HEK293 (cell line): ENCODE results near the gene NTF4.

ENCODE experiments used
- CTCF ChIA-PET: fragments of 350-600 bp; formaldehyde crosslinking; extraction: SDS; loops from one replicate; lab custom pipeline; 2021; ENCODE audit warnings: antibody characterized with exemption; lab: Yijun Ruan, JAX
- POLR2A ChIA-PET: fragments of 300-600 bp; formaldehyde crosslinking; extraction: SDS; loops from one replicate; lab custom pipeline; 2020; ENCODE audit warnings: antibody characterized with exemption, inconsistent platforms; lab: Yijun Ruan, JAX
- H3K27ac ChIP-seq: fragments of 200-500 bp; sonication (Bioruptor generic); 2 replicates; pipeline ENCODE4 v1.5.1; 2014; ENCODE audit warnings: low read depth, low read length, control low read depth, inconsistent platforms; ENCODE audit errors: extremely low read depth
- H3K36me3 ChIP-seq, 2 experiments: fragments of 200-500 bp in 1 of 2; sonication (Bioruptor generic) in 1 of 2; 1 replicate in 1 of 2; 2 replicates in 1 of 2; pipeline ENCODE4 v1.5.1; 2014 to 2017; ENCODE audit warnings: inconsistent platforms in 2 of 2, low read length in 2 of 2; ENCODE audit not compliant: control insufficient read depth in 2 of 2, insufficient read depth in 1 of 2
- H3K4me1 ChIP-seq: fragments of 200-500 bp; sonication (Bioruptor generic); 2 replicates; pipeline ENCODE4 v1.5.1; 2014; ENCODE audit warnings: mild to moderate bottlenecking, low read length, inconsistent platforms; ENCODE audit not compliant: control insufficient read depth, insufficient read depth
- H3K4me3 ChIP-seq: 2 replicates; pipeline ENCODE4 v1.5.1; 2011; ENCODE audit warnings: low read depth, mild to moderate bottlenecking, control low read depth, low read length, moderate library complexity
- H3K9me3 ChIP-seq: fragments of 200-500 bp; sonication (Bioruptor generic); 2 replicates; pipeline ENCODE4 v1.5.1; 2014; ENCODE audit warnings: low read depth, low read length, inconsistent platforms; ENCODE audit not compliant: control insufficient read depth, insufficient read depth
- PRDM1 ChIP-seq: fragments of 450-650 bp; formaldehyde crosslinking; IDR thresholded peaks from 2 replicates; pipeline ENCODE4; 2016; ENCODE audit warnings: missing biosample characterization, missing genetic modification characterization
- YY2 ChIP-seq: fragments of 450-650 bp; formaldehyde crosslinking; IDR thresholded peaks from 2 replicates; pipeline ENCODE4 v1.5.1; 2016; ENCODE audit warnings: missing biosample characterization, missing genetic modification characterization
- ZBTB49 ChIP-seq: fragments of 450-650 bp; formaldehyde crosslinking; IDR thresholded peaks from 2 replicates; pipeline ENCODE4 v1.5.1; 2016; ENCODE audit warnings: missing biosample characterization, missing genetic modification characterization, low read depth
- ZNF140 ChIP-seq: fragments of 450-650 bp; formaldehyde crosslinking; IDR thresholded peaks from 2 replicates; pipeline ENCODE4 v1.5.1; 2016; ENCODE audit warnings: missing biosample characterization, missing genetic modification characterization
- ZNF146 ChIP-seq: fragments of 450-650 bp; formaldehyde crosslinking; IDR thresholded peaks from 2 replicates; pipeline ENCODE4 v1.5.1; 2016; ENCODE audit warnings: missing biosample characterization, missing genetic modification characterization
- ZNF2 ChIP-seq: fragments of 450-650 bp; formaldehyde crosslinking; IDR thresholded peaks from 2 replicates; pipeline ENCODE4 v1.5.1; 2016; ENCODE audit warnings: missing biosample characterization, missing genetic modification characterization
- ZNF221 ChIP-seq: fragments of 450-650 bp; formaldehyde crosslinking; IDR thresholded peaks from 2 replicates; pipeline ENCODE4 v1.5.1; 2017; ENCODE audit warnings: missing biosample characterization, missing genetic modification characterization, borderline replicate concordance
- ZNF324 ChIP-seq: fragments of 450-650 bp; formaldehyde crosslinking; IDR thresholded peaks from 2 replicates; pipeline ENCODE4 v1.5.1; 2016; ENCODE audit warnings: missing biosample characterization, missing genetic modification characterization
- ZNF341 ChIP-seq: fragments of 450-650 bp; formaldehyde crosslinking; IDR thresholded peaks from 2 replicates; pipeline ENCODE4; 2016; ENCODE audit warnings: low read depth, missing biosample characterization, missing genetic modification characterization
- ZNF394 ChIP-seq: fragments of 450-650 bp; formaldehyde crosslinking; IDR thresholded peaks from 2 replicates; pipeline ENCODE4 v1.5.1; 2016; ENCODE audit warnings: missing biosample characterization, missing genetic modification characterization, mild to moderate bottlenecking, moderate library complexity, borderline replicate concordance
- ZNF416 ChIP-seq: fragments of 450-650 bp; formaldehyde crosslinking; IDR thresholded peaks from 2 replicates; pipeline ENCODE4 v1.5.1; 2016; ENCODE audit warnings: missing biosample characterization, missing genetic modification characterization
- ZNF514 ChIP-seq: fragments of 450-650 bp; formaldehyde crosslinking; IDR thresholded peaks from 2 replicates; pipeline ENCODE4 v1.5.1; 2016; ENCODE audit warnings: missing biosample characterization, missing genetic modification characterization
- ZNF544 ChIP-seq: fragments of 450-650 bp; formaldehyde crosslinking; IDR thresholded peaks from 2 replicates; pipeline ENCODE4 v1.5.0; 2017; ENCODE audit warnings: missing biosample characterization, missing genetic modification characterization
- ZNF548 ChIP-seq: fragments of 450-650 bp; formaldehyde crosslinking; IDR thresholded peaks from 2 replicates; pipeline ENCODE4 v1.5.1; 2016; ENCODE audit warnings: missing biosample characterization, missing genetic modification characterization
- ZNF664 ChIP-seq: fragments of 450-650 bp; formaldehyde crosslinking; IDR thresholded peaks from 2 replicates; pipeline ENCODE4 v1.5.1; 2016; ENCODE audit warnings: missing biosample characterization, missing genetic modification characterization
- ZSCAN16 ChIP-seq: fragments of 450-650 bp; formaldehyde crosslinking; IDR thresholded peaks from 2 replicates; pipeline ENCODE4 v1.5.1; 2016; ENCODE audit warnings: missing biosample characterization, missing genetic modification characterization
- ZSCAN23 ChIP-seq: fragments of 450-650 bp; formaldehyde crosslinking; IDR thresholded peaks from 2 replicates; pipeline ENCODE4 v1.5.1; 2016; ENCODE audit warnings: missing biosample characterization, missing genetic modification characterization
- ZSCAN30 ChIP-seq: fragments of 450-650 bp; IDR thresholded peaks from 2 replicates; pipeline ENCODE4 v1.5.1; 2018; ENCODE audit warnings: missing biosample characterization, mild to moderate bottlenecking, missing genetic modification characterization, moderate library complexity
- ZSCAN4 ChIP-seq: fragments of 450-650 bp; formaldehyde crosslinking; IDR thresholded peaks from 2 replicates; pipeline ENCODE4 v1.5.1; 2017; ENCODE audit warnings: missing biosample characterization, missing genetic modification characterization
- TF ChIP-seq, protein P1 (sequence below): fragments of 450-650 bp; formaldehyde crosslinking; IDR thresholded peaks from 2 replicates; pipeline ENCODE4 v1.5.1; 2017; ENCODE audit warnings: missing biosample characterization, missing genetic modification characterization
- TF ChIP-seq, protein P2 (sequence below): fragments of 450-650 bp; formaldehyde crosslinking; IDR thresholded peaks from 2 replicates; pipeline ENCODE4 v1.5.1; 2016; ENCODE audit warnings: missing biosample characterization, missing genetic modification characterization
- TF ChIP-seq, protein P3 (sequence below): fragments of 450-650 bp; formaldehyde crosslinking; IDR thresholded peaks from 2 replicates; pipeline ENCODE4 v1.5.1; 2016; ENCODE audit warnings: missing biosample characterization, missing genetic modification characterization

Gene NTF4

GRCh38 chr19:49084206-49085019 lies 19.8 kb upstream of the NTF4 start (continued):
- TF ChIP-seq ZSCAN23 (tag by site-specific recombination) (no peak), ZSCAN16 (no peak), ZSCAN4 (tag by site-specific recombination) (peak; percentile 27; the same call in 1 of the 2 replicates), ZSCAN30 (tag by site-specific recombination) (peak; percentile 59; the same call in 1 of the 2 replicates), ZBTB49 (tag by site-specific recombination) (no peak), ZNF324 (tag by site-specific recombination) (0 out of 2 replicates have a peak, but pooled peaks have one; percentile 18), ZNF146 (tag by site-specific recombination) (no peak), ZNF514 (tag by site-specific recombination) (no peak), ZNF664 (tag by site-specific recombination) (peak; percentile 72; the same call in 1 of the 2 replicates), ZNF2 (tag by site-specific recombination) (peak; percentile 12; the same call in 1 of the 2 replicates)
- TF ChIP-seq, protein P1, sequence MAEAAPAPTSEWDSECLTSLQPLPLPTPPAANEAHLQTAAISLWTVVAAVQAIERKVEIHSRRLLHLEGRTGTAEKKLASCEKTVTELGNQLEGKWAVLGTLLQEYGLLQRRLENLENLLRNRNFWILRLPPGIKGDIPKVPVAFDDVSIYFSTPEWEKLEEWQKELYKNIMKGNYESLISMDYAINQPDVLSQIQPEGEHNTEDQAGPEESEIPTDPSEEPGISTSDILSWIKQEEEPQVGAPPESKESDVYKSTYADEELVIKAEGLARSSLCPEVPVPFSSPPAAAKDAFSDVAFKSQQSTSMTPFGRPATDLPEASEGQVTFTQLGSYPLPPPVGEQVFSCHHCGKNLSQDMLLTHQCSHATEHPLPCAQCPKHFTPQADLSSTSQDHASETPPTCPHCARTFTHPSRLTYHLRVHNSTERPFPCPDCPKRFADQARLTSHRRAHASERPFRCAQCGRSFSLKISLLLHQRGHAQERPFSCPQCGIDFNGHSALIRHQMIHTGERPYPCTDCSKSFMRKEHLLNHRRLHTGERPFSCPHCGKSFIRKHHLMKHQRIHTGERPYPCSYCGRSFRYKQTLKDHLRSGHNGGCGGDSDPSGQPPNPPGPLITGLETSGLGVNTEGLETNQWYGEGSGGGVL (tag by site-specific recombination) = no peak
- TF ChIP-seq, all 188 proteins: peak for 7

DNA sequence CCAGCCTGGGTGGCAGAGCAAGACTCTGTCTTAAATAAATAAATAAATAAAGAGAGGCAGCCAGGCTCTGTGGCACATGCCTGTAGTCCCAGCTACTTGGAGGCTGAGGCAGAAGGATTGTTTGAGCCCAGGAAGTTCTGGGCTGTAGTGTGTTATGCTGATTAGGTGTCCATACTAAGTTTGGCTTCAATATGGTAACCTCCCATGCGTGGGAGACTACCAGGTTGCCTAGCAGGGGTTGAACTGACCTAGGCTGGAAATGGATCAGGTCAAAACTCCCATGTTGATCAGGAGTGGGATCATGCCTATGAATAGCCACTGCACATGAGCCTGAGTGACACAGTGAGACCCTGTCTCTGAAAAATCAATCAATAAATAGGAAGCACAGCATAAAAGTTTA lies 16.7 kb upstream of the NTF4 start:
- Histone ChIP-seq H3K9me3 (no peaks in the 10 kb centered on the region), H3K36me3 (peaks cover 0 to 4% of the 10 kb centered on the region in 2 experiments; a peak in 2 of 3 replicates), H3K4me3 (no peak overlapping the region), H3K27ac (no peak overlapping the region), H3K4me1 (peaks cover 3% of the 10 kb centered on the region; the same call in 1 of the 2 replicates)
- ChIA-PET CTCF (interaction anchor here (0.6 to 2.2 kb wide), 6 partner anchors 7 to 144 kb away, joined by 3 to 10 read pairs (median 4); no protein-coding TSS in a partner anchor), POLR2A (no interaction called here)
- TF ChIP-seq ZNF140 (tag by site-specific recombination) (no peak), ZNF416 (no peak), ZNF548 (tag by site-specific recombination) (no peak), ZNF341 (tag by site-specific recombination) (no peak), YY2 (no peak), ZNF221 (no peak), ZNF544 (tag by site-specific recombination) (no peak), ZSCAN30 (tag by site-specific recombination) (no peak), ZNF394 (no peak), PRDM1 (tag by site-specific recombination) (no peak)
- TF ChIP-seq, protein P2, sequence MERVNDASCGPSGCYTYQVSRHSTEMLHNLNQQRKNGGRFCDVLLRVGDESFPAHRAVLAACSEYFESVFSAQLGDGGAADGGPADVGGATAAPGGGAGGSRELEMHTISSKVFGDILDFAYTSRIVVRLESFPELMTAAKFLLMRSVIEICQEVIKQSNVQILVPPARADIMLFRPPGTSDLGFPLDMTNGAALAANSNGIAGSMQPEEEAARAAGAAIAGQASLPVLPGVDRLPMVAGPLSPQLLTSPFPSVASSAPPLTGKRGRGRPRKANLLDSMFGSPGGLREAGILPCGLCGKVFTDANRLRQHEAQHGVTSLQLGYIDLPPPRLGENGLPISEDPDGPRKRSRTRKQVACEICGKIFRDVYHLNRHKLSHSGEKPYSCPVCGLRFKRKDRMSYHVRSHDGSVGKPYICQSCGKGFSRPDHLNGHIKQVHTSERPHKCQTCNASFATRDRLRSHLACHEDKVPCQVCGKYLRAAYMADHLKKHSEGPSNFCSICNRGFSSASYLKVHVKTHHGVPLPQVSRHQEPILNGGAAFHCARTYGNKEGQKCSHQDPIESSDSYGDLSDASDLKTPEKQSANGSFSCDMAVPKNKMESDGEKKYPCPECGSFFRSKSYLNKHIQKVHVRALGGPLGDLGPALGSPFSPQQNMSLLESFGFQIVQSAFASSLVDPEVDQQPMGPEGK (tag by site-specific recombination) = no peak
- TF ChIP-seq, protein P3, sequence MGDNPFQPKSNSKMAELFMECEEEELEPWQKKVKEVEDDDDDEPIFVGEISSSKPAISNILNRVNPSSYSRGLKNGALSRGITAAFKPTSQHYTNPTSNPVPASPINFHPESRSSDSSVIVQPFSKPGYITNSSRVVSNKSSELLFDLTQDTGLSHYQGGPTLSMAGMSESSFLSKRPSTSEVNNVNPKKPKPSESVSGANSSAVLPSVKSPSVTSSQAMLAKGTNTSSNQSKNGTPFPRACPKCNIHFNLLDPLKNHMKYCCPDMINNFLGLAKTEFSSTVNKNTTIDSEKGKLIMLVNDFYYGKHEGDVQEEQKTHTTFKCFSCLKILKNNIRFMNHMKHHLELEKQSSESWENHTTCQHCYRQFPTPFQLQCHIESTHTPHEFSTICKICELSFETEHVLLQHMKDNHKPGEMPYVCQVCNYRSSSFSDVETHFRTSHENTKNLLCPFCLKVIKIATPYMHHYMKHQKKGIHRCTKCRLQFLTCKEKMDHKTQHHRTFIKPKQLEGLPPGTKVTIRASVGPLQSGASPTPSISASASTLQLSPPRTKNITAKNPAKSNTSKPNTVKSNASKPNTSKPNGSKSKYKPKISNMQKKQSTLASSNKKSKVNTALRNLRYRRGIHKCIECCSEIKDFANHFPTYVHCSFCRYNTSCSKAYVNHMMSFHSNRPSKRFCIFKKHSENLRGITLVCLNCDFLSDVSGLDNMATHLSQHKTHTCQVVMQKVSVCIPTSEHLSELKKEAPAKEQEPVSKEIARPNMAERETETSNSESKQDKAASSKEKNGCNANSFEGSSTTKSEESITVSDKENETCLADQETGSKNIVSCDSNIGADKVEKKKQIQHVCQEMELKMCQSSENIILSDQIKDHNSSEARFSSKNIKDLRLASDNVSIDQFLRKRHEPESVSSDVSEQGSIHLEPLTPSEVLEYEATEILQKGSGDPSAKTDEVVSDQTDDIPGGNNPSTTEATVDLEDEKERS (tag by site-specific recombination) = no peak
